CD4-positive, CD25-positive, alpha-beta regulatory T cell (primary cell): Measurements from ENCODE around the gene CDK6. TPM values are rescaled to one million over a fixed set of nuclear protein-coding genes. Genes with fewer than 3 reads are reported as not detected.

Experiments
- ATAC-seq, 2 donors: fragments of 150-1000 bp; cut with Tn5 transposase; one replicate each; pipeline ENCODE4 v1.10.0; 2021; ENCODE audit warnings: low read depth in 2 of 2, moderate number of reproducible peaks in 2 of 2, moderate library complexity in 1 of 2
- DNase-seq, 3 donors: peaks; one replicate each; pipeline versions ENCODE4 v3.0.0 to v3.0.0-alpha.2; 2012 to 2022; ENCODE audit warnings: mixed read lengths in 1 of 3
- H3K27ac ChIP-seq: one replicate; pipeline ENCODE4 v1.7.0; 2013; ENCODE audit warnings: mild to moderate bottlenecking, low read length; ENCODE audit not compliant: insufficient read depth, poor library complexity, severe bottlenecking
- H3K27me3 ChIP-seq: one replicate; pipeline ENCODE4 v1.7.0; 2013; ENCODE audit warnings: low read length; ENCODE audit not compliant: control insufficient read depth, insufficient read depth
- H3K36me3 ChIP-seq: one replicate; pipeline ENCODE4 v1.7.0; 2013; ENCODE audit warnings: mild to moderate bottlenecking, low read length, moderate library complexity; ENCODE audit not compliant: control insufficient read depth, insufficient read depth
- H3K4me1 ChIP-seq: 2 replicates; pipeline ENCODE4 v1.7.0; 2013; ENCODE audit warnings: mild to moderate bottlenecking, low read length; ENCODE audit not compliant: insufficient read depth, control insufficient read depth, poor library complexity, severe bottlenecking
- H3K4me3 ChIP-seq: one replicate; pipeline ENCODE4 v1.7.0; 2013; ENCODE audit warnings: low read depth, mild to moderate bottlenecking, low read length, moderate library complexity
- H3K9me3 ChIP-seq, 2 experiments: 1 replicate in 1 of 2; 2 replicates in 1 of 2; pipeline ENCODE4 v1.7.0; 2013; ENCODE audit warnings: low read length in 2 of 2, mild to moderate bottlenecking in 1 of 2, moderate library complexity in 1 of 2; ENCODE audit not compliant: control insufficient read depth in 2 of 2
- H3K27ac Mint-ChIP-seq, 3 donors: one replicate each; pipeline ENCODE4 v1.8.0; 2020 to 2022; ENCODE audit warnings: mild to moderate bottlenecking in 3 of 3, mixed read lengths in 3 of 3, moderate library complexity in 2 of 3
- H3K27me3 Mint-ChIP-seq: one replicate; pipeline ENCODE4 v1.8.0; 2022; ENCODE audit warnings: mild to moderate bottlenecking, mixed read lengths
- H3K36me3 Mint-ChIP-seq: one replicate; pipeline ENCODE4 v1.8.0; 2020; ENCODE audit warnings: mixed read lengths
- H3K4me1 Mint-ChIP-seq, 4 donors: one replicate each; pipeline ENCODE4 v1.8.0; 2020 to 2022; ENCODE audit warnings: mixed read lengths in 4 of 4, mild to moderate bottlenecking in 1 of 4
- H3K4me3 Mint-ChIP-seq, 4 donors: one replicate each; pipeline ENCODE4 v1.8.0; 2020 to 2022; ENCODE audit warnings: mild to moderate bottlenecking in 4 of 4, mixed read lengths in 4 of 4, moderate library complexity in 3 of 4
- H3K9me3 Mint-ChIP-seq, 7 donors: one replicate each; pipeline ENCODE4 v1.8.0; 2020 to 2022; ENCODE audit warnings: mixed read lengths in 7 of 7, mild to moderate bottlenecking in 3 of 7, moderate library complexity in 2 of 7
- polyA plus RNA-seq, 4 donors: library from polyadenylated mRNA; unstranded; fragments of 300-500 nt; fragmentation: Illumina TruSeq; gene quantifications; one replicate each; pipeline ENCODE4 v1.2.3, GENCODE V29; 2021
- total RNA-seq: library from RNA; stranded (reverse); gene quantifications from one replicate; pipeline ENCODE4 v1.2.3, GENCODE V29; 2022

Gene CDK6
- total and polyA plus RNA-seq, 5 donors from 2014 or later = 5.5 to 32.6 (median 9.1) TPM

DNA sequence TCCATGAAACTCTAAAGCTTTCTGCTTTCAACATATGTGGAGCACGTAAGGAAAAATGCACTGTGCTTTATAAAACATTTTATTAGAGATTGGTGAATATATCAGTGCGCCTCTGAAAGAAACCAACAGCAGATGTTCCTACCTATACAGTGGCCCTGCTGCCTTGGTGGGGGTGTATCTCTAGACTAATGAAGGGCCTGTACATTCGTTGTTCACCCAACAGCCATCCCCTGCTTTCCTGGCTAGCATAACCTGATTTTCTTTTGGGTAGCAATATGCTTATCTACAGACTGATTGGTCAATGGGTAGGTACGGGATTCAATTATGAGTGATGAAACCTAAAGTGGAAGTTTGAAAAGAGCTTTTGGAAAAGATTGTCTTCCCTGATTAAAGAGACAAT, 126.5 kb downstream of the CDK6 start:
- H3K27me3 Mint-ChIP-seq = no peaks in the 10 kb centered on the region
- Histone ChIP-seq H3K4me3 (no peak overlapping the region), H3K27me3 (no peaks in the 10 kb centered on the region), H3K27ac (no peak overlapping the region), H3K36me3 (no peaks in the 10 kb centered on the region), H3K9me3 (no peaks in the 10 kb centered on the region), H3K4me1 (no peaks in the 10 kb centered on the region)
- peaks cover 10% of the 10 kb centered on the region for H3K36me3 Mint-ChIP-seq
- ATAC-seq (no peak), DNase-seq (no peak)
- no peak overlapping the region for H3K27ac Mint-ChIP-seq
- no peak overlapping the region for H3K4me3 Mint-ChIP-seq
- no peaks in the 10 kb centered on the region for H3K9me3 Mint-ChIP-seq
- H3K4me1 Mint-ChIP-seq = peaks cover 4 to 13% (median 10%) of the 10 kb centered on the region in 4 donors

DNA sequence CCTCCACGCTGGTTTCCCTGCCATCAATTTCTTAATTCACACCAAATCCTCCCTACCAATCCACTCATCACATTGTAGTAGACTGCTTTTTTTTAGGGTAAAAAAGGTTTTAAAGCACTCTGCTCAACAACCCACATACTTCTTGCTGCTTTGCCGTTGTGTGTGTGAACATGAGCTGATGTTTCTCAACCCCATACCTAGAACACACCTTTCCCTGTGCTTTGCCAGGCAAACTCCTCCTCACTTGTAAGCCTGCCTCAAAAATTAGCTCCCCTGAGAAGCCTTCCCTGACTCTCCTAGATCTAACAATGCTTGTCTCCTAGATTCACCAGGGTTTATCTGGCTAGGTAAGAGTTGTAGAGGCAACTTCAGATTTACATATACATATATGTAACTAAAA, 127.2 kb downstream of the CDK6 start:
- H3K36me3 ChIP-seq = no peaks in the 10 kb centered on the region
- H3K4me1 ChIP-seq = no peaks in the 10 kb centered on the region
- no peaks in the 10 kb centered on the region for H3K9me3 Mint-ChIP-seq
- no peak overlapping the region for H3K4me3 Mint-ChIP-seq
- H3K36me3 Mint-ChIP-seq = peaks cover 9% of the 10 kb centered on the region
- H3K4me3 ChIP-seq = no peak overlapping the region
- no peaks in the 10 kb centered on the region for H3K27me3 Mint-ChIP-seq
- no peaks in the 10 kb centered on the region for H3K27me3 ChIP-seq
- no peak overlapping the region for H3K27ac ChIP-seq
- peaks cover 4 to 13% (median 10%) of the 10 kb centered on the region in 4 donors for H3K4me1 Mint-ChIP-seq
- H3K27ac Mint-ChIP-seq = peak overlapping the region in 1 of 3 donors; percentile 74
- H3K9me3 ChIP-seq = no peaks in the 10 kb centered on the region
- ATAC-seq = no peak
- DNase-seq = no peak

DNA sequence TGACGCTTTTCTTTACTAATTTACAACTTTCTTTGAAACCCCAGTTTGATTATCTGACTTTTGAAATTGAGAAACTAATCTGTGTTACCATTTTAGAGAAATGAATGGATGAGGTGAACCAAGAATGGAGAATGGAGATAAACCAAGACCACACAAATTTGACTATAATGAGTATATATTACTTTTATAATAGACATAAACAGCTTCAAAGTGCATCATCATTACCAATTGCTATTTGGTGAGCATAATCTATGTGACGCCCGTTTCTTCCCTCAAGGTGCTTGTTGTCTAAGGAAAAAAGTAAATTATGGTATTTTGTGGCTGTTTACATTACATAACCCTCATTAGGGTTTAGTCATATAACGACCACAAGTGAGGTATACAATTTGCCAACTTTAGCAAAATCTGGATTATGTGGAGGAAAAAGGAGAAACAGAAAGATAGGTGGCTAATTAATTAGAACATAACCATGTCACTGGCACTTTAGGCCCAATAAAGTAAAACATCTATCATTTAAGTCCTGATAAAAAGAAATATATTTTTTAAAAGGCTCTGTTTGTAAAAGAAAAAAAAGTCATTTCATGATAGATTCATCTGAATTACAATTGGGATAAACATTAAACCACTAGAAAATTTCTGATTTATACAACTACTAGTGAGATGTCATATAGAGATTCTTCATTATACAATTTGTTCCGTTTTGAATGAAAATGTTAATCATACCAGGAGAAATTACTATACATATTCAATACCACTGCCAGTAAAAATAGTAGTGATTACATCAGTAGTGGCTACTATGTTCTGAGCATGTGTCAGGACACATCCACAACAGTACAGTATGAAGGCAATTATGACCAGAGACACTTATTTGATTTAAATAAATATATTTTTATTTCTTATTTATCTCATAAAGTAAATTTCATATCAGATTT, 128.0 kb downstream of the CDK6 start:
- H3K27ac Mint-ChIP-seq = no peak overlapping the region
- H3K27me3 Mint-ChIP-seq = no peaks in the 10 kb centered on the region
- Histone ChIP-seq H3K9me3 (no peaks in the 10 kb centered on the region), H3K36me3 (no peaks in the 10 kb centered on the region), H3K4me1 (no peaks in the 10 kb centered on the region), H3K27me3 (no peaks in the 10 kb centered on the region), H3K27ac (no peak overlapping the region), H3K4me3 (no peak overlapping the region)
- DNase-seq = no peak
- peaks cover 0 to 13% (median 10%) of the 10 kb centered on the region in 4 donors for H3K4me1 Mint-ChIP-seq
- no peaks in the 10 kb centered on the region for H3K9me3 Mint-ChIP-seq
- peaks cover 5% of the 10 kb centered on the region for H3K36me3 Mint-ChIP-seq
- no peak for ATAC-seq
- no peak overlapping the region for H3K4me3 Mint-ChIP-seq

DNA sequence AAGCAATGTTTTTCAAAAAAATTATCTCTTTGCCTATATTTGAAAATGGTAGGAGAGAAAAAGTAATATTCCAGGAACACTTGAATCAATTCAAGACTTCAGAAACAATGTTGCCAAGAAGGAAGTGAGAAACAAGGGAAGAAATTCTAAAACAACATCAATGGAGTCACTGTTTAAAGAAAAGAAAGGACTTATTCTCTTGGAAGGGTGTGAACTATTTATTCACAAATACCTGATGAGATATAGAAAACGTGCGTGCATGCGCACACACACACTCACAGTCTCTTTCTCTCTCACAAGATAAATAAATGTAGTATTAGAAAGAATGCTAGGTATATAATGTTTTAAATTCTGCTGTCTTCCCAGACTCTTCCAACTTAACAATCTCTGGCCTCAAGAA, 128.9 kb downstream of the CDK6 start:
- ATAC-seq (no peak), DNase-seq (no peak)
- H3K4me1 ChIP-seq = no peaks in the 10 kb centered on the region
- no peaks in the 10 kb centered on the region for H3K36me3 ChIP-seq
- H3K27ac Mint-ChIP-seq = no peak overlapping the region
- no peaks in the 10 kb centered on the region for H3K9me3 ChIP-seq
- H3K36me3 Mint-ChIP-seq = peaks cover 5% of the 10 kb centered on the region
- H3K9me3 Mint-ChIP-seq = no peaks in the 10 kb centered on the region
- no peaks in the 10 kb centered on the region for H3K27me3 Mint-ChIP-seq
- no peaks in the 10 kb centered on the region for H3K27me3 ChIP-seq
- H3K4me3 ChIP-seq = no peak overlapping the region
- no peak overlapping the region for H3K4me3 Mint-ChIP-seq
- no peak overlapping the region for H3K27ac ChIP-seq
- peaks cover 0 to 13% (median 10%) of the 10 kb centered on the region in 4 donors for H3K4me1 Mint-ChIP-seq

DNA sequence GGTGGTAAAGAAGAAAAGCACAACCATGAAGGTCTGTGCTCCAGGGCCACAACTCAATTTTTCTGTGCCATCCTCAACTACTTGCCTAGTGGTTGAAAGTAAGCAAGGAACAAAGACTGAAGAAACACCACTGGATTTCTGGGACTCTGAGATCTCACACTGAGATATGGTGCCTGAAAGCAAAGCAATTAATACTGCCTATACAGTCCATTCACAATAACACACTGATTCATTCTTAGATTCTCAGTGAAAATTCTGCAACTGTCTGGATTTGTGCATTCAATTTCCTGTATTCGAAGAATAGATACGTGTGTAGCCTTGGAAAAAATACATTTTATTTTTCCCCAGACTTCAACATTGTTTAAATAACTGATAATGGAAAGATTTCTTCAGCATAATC, 129.8 kb downstream of the CDK6 start:
- no peak for DNase-seq
- Mint-ChIP-seq H3K4me3 (no peak overlapping the region), H3K9me3 (no peaks in the 10 kb centered on the region)

DNA sequence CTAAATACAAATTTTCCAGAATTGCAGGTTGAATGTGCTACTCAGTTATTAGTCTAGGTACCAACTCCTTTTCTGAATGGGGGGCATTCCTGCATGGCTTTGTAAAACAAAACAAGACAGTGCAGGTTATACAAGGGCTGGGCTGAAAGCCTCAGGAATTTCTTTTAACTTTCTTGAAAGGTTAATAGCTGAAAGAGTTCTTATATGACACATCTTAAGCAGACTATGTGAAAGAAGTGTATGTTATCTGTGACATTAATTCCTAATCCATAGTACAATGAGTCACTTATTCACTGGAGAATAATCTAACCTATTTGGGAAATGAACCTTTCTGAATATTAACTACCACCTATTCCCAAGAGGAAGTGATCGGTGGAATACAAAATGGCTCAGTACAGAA, 130.5 kb downstream of the CDK6 start:
- H3K27me3 ChIP-seq = no peaks in the 10 kb centered on the region
- DNase-seq = no peak
- ATAC-seq = no peak
- no peak overlapping the region for H3K4me3 ChIP-seq
- H3K36me3 ChIP-seq = no peaks in the 10 kb centered on the region
- H3K27ac ChIP-seq = no peak overlapping the region
- Mint-ChIP-seq H3K27ac (no peak overlapping the region), H3K4me1 (peaks cover 0 to 13% (median 10%) of the 10 kb centered on the region in 4 donors), H3K4me3 (no peak overlapping the region), H3K9me3 (no peaks in the 10 kb centered on the region), H3K27me3 (no peaks in the 10 kb centered on the region), H3K36me3 (peaks cover 5% of the 10 kb centered on the region)
- no peaks in the 10 kb centered on the region for H3K9me3 ChIP-seq
- no peaks in the 10 kb centered on the region for H3K4me1 ChIP-seq

More for the DNA sequence above, 129.8 kb downstream of the CDK6 start:
- peaks cover 5% of the 10 kb centered on the region for H3K36me3 Mint-ChIP-seq
- H3K27me3 Mint-ChIP-seq = no peaks in the 10 kb centered on the region
- Histone ChIP-seq H3K4me3 (no peak overlapping the region), H3K36me3 (no peaks in the 10 kb centered on the region), H3K27me3 (no peaks in the 10 kb centered on the region), H3K9me3 (no peaks in the 10 kb centered on the region), H3K4me1 (no peaks in the 10 kb centered on the region), H3K27ac (no peak overlapping the region)
- peak overlapping the region in 1 of 3 donors; percentile 28 for H3K27ac Mint-ChIP-seq
- peaks cover 0 to 13% (median 10%) of the 10 kb centered on the region in 4 donors for H3K4me1 Mint-ChIP-seq
- no peak for ATAC-seq

DNA sequence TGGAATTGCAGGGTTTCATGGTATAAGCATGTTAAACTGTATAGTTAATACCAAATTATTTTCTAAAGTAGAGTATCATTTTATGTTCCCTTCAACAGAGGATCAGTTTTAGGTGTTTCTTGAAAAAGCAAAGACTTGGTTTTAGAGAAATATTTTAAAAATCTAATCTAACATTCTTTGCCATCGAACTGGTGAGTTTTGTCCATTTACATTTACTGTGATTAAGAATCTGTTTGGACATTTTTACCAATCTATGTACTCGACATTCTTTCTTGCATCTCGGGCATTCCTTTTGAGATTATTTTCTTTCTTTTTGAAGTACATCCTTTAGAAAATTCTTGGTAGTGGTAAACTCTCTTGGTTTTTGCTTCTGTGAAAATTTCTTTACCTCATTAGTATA, 131.5 kb downstream of the CDK6 start:
- Mint-ChIP-seq H3K36me3 (peaks cover 5% of the 10 kb centered on the region), H3K9me3 (no peaks in the 10 kb centered on the region), H3K27me3 (no peaks in the 10 kb centered on the region), H3K4me1 (peaks cover 0 to 19% (median 10%) of the 10 kb centered on the region in 4 donors), H3K4me3 (no peak overlapping the region), H3K27ac (no peak overlapping the region)
- ATAC-seq (no peak), DNase-seq (no peak)
- Histone ChIP-seq H3K4me1 (no peaks in the 10 kb centered on the region), H3K9me3 (no peaks in the 10 kb centered on the region), H3K27ac (no peak overlapping the region), H3K36me3 (no peaks in the 10 kb centered on the region), H3K27me3 (no peaks in the 10 kb centered on the region), H3K4me3 (no peak overlapping the region)

DNA sequence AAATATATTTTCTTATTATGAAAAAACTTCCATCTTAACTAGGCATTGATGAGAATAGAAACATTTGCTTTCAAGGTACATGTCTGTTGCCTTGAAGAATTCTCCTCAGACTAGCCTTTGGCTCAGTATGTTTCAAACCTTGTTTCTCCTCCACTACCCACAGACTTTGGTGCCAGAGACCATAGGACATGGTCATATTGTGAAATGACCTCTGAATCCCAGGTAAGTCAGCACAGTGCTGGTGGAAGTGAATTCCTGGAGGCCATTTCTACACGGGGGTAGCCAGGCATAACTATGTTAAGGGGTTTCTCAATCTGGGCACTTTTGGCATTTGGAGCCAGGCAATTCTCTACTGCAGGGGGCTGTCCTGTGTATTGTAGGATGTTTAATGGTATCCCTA, 133.8 kb downstream of the CDK6 start:
- H3K4me3 ChIP-seq = no peak overlapping the region
- H3K36me3 Mint-ChIP-seq = peaks cover 5% of the 10 kb centered on the region
- no peak overlapping the region for H3K27ac ChIP-seq
- DNase-seq (no peak), ATAC-seq (no peak)
- no peaks in the 10 kb centered on the region for H3K27me3 ChIP-seq
- H3K4me3 Mint-ChIP-seq = no peak overlapping the region
- no peaks in the 10 kb centered on the region for H3K4me1 ChIP-seq
- no peaks in the 10 kb centered on the region for H3K9me3 ChIP-seq
- H3K4me1 Mint-ChIP-seq = peaks cover 0 to 6% (median 3%) of the 10 kb centered on the region in 4 donors
- H3K27me3 Mint-ChIP-seq = no peaks in the 10 kb centered on the region
- no peak overlapping the region for H3K27ac Mint-ChIP-seq
- H3K9me3 Mint-ChIP-seq = no peaks in the 10 kb centered on the region
- H3K36me3 ChIP-seq = no peaks in the 10 kb centered on the region
